Mesendoderm (in vitro differentiated cells): ENCODE results near the gene APOC1.

Source experiments
- DNase-seq: peaks from one replicate; pipeline ENCODE4 v3.0.0; 2013
- H2AK5ac ChIP-seq: 2 replicates; pipeline ENCODE4 v1.6.1; 2013; ENCODE audit warnings: low read length, inconsistent platforms
- H2BK120ac ChIP-seq: 2 replicates; pipeline ENCODE4 v1.6.1; 2013; ENCODE audit warnings: low read depth, mild to moderate bottlenecking, low read length, moderate library complexity, mixed read lengths
- H2BK15ac ChIP-seq: replicated peaks from 2 replicates; pipeline ENCODE4 v1.6.1; 2013; ENCODE audit warnings: low read depth, mild to moderate bottlenecking, moderate library complexity
- H2BK5ac ChIP-seq: 2 replicates; pipeline ENCODE4 v1.6.1; 2013; ENCODE audit warnings: low read length, inconsistent platforms
- H3K18ac ChIP-seq: 2 replicates; pipeline ENCODE4 v1.6.1; 2013; ENCODE audit warnings: mild to moderate bottlenecking, low read length, mixed read lengths
- H3K23ac ChIP-seq: one replicate; pipeline ENCODE4 v1.6.1; 2013; ENCODE audit warnings: low read length
- H3K27ac ChIP-seq: 2 replicates; pipeline ENCODE4 v1.5.1; 2013; ENCODE audit warnings: low read depth, mild to moderate bottlenecking, inconsistent platforms, low read length, moderate library complexity
- H3K27me3 ChIP-seq: 2 replicates; pipeline ENCODE4 v1.6.1; 2013; ENCODE audit warnings: low read length, control low read depth, mild to moderate bottlenecking, inconsistent platforms; ENCODE audit not compliant: insufficient read depth, poor library complexity
- H3K36me3 ChIP-seq: 2 replicates; pipeline ENCODE4 v1.6.1; 2013; ENCODE audit warnings: low read length, inconsistent platforms; ENCODE audit not compliant: control insufficient read depth, insufficient read depth
- H3K4ac ChIP-seq: one replicate; pipeline ENCODE4 v1.6.1; 2013; ENCODE audit warnings: low read depth, mild to moderate bottlenecking, low read length, moderate library complexity
- H3K4me1 ChIP-seq: 2 replicates; pipeline ENCODE4 v1.6.1; 2013; ENCODE audit warnings: low read depth, low read length, inconsistent platforms; ENCODE audit not compliant: control insufficient read depth
- H3K4me2 ChIP-seq: 2 replicates; pipeline ENCODE4 v1.6.1; 2013; ENCODE audit warnings: low read length
- H3K4me3 ChIP-seq: 2 replicates; pipeline ENCODE4 v1.5.1; 2013; ENCODE audit warnings: mild to moderate bottlenecking, low read length
- H3K56ac ChIP-seq: one replicate; pipeline ENCODE4 v1.6.1; 2013; ENCODE audit warnings: low read length
- H3K79me1 ChIP-seq: 2 replicates; pipeline ENCODE4 v1.6.1; 2013; ENCODE audit warnings: low read length, inconsistent platforms
- H3K79me2 ChIP-seq: 2 replicates; pipeline ENCODE4 v1.6.1; 2013; ENCODE audit warnings: mild to moderate bottlenecking, low read length; ENCODE audit not compliant: control insufficient read depth, insufficient read depth
- H3K9ac ChIP-seq: 2 replicates; pipeline ENCODE4 v1.6.1; 2013; ENCODE audit warnings: low read length, inconsistent platforms
- H4K5ac ChIP-seq: one replicate; pipeline ENCODE4 v1.6.1; 2013; ENCODE audit warnings: low read length
- H4K8ac ChIP-seq: one replicate; pipeline ENCODE4 v1.6.1; 2013; ENCODE audit warnings: low read depth, mild to moderate bottlenecking, control low read depth, low read length, moderate library complexity
- WGBS: extraction: QIAGEN DNeasy Blood & Tissue Kit; methylation state at CpG from one replicate; pipeline ENCODE4 v1.1.7; 2013; ENCODE audit warnings: low lambda C conversion rate, missing lambda C conversion rate; ENCODE audit not compliant: insufficient coverage; ENCODE audit errors: extremely low coverage; 5-methylcytosine and 5-hydroxymethylcytosine counted together

Gene APOC1

GRCh38 chr19:44943801-44944249, 29.4 kb downstream of the APOC1 start:
- Histone ChIP-seq H3K79me2 (no peaks in the 10 kb centered on the region), H3K4me1 (no peaks in the 10 kb centered on the region), H2BK15ac (no peak overlapping the region), H3K56ac (no peak overlapping the region), H3K23ac (no peak overlapping the region), H4K5ac (no peak overlapping the region), H3K18ac (no peak overlapping the region), H3K79me1 (no peaks in the 10 kb centered on the region), H2BK5ac (no peak overlapping the region), H3K4ac (no peak overlapping the region), H3K27ac (no peak overlapping the region), H3K36me3 (no peaks in the 10 kb centered on the region), H3K9ac (no peak overlapping the region), H3K4me2 (no peak overlapping the region), H2BK120ac (no peak overlapping the region), H3K27me3 (no peaks in the 10 kb centered on the region), H2AK5ac (no peak overlapping the region), H4K8ac (no peak overlapping the region), H3K4me3 (no peak overlapping the region)
- no peak for DNase-seq
- WGBS: no CpG with 5 or more reads among the region's 10 CpGs

- no CpG with 5 or more reads among the region's 13 CpGs for WGBS
- Histone ChIP-seq H3K27me3 (no peaks in the 10 kb centered on the region), H3K79me2 (no peaks in the 10 kb centered on the region), H3K36me3 (no peaks in the 10 kb centered on the region), H3K9ac (no peak overlapping the region), H4K8ac (no peak overlapping the region), H2BK5ac (no peak overlapping the region), H3K79me1 (no peaks in the 10 kb centered on the region), H3K18ac (no peak overlapping the region), H3K4me1 (no peaks in the 10 kb centered on the region), H2BK120ac (no peak overlapping the region), H3K23ac (no peak overlapping the region), H3K56ac (no peak overlapping the region), H2AK5ac (no peak overlapping the region), H3K4me2 (no peak overlapping the region), H4K5ac (no peak overlapping the region), H2BK15ac (no peak overlapping the region), H3K27ac (no peak overlapping the region), H3K4me3 (no peak overlapping the region), H3K4ac (no peak overlapping the region)
- DNase-seq: no peak
Measured at GRCh38 chr19:44947041-44947581, 32.7 kb downstream of the APOC1 start.

GRCh38 chr19:44948237-44948636, 33.8 kb downstream of the APOC1 start:
- Histone ChIP-seq H3K4me1 (no peaks in the 10 kb centered on the region), H3K36me3 (no peaks in the 10 kb centered on the region), H4K8ac (no peak overlapping the region), H2BK5ac (no peak overlapping the region), H3K27ac (no peak overlapping the region), H3K23ac (no peak overlapping the region), H3K18ac (no peak overlapping the region), H2BK15ac (no peak overlapping the region), H3K4ac (no peak overlapping the region), H2AK5ac (no peak overlapping the region), H3K79me2 (no peaks in the 10 kb centered on the region), H3K4me2 (no peak overlapping the region), H4K5ac (no peak overlapping the region), H3K79me1 (no peaks in the 10 kb centered on the region), H3K56ac (no peak overlapping the region), H3K27me3 (no peaks in the 10 kb centered on the region), H3K9ac (no peak overlapping the region), H2BK120ac (no peak overlapping the region), H3K4me3 (no peak overlapping the region)
- WGBS: no CpG with 5 or more reads among the region's 5 CpGs
- DNase-seq: no peak

GRCh38 chr19:44948763-44949374, 34.5 kb downstream of the APOC1 start:
- H2AK5ac ChIP-seq: no peak overlapping the region
- no peaks in the 10 kb centered on the region for H3K79me2 ChIP-seq
- no CpG with 5 or more reads among the region's 5 CpGs for WGBS
- no peak overlapping the region for H3K9ac ChIP-seq
- no peak overlapping the region for H2BK15ac ChIP-seq
- no peaks in the 10 kb centered on the region for H3K27me3 ChIP-seq
- H2BK120ac ChIP-seq: no peak overlapping the region
- H3K4ac ChIP-seq: no peak overlapping the region
- no peak overlapping the region for H3K56ac ChIP-seq
- H3K4me3 ChIP-seq: no peak overlapping the region
- H3K4me2 ChIP-seq: no peak overlapping the region
- no peaks in the 10 kb centered on the region for H3K4me1 ChIP-seq
- H3K36me3 ChIP-seq: no peaks in the 10 kb centered on the region
- H2BK5ac ChIP-seq: no peak overlapping the region
- H3K27ac ChIP-seq: no peak overlapping the region
- no peak overlapping the region for H4K8ac ChIP-seq
- H3K18ac ChIP-seq: no peak overlapping the region
- no peaks in the 10 kb centered on the region for H3K79me1 ChIP-seq
- DNase-seq: no peak
- no peak overlapping the region for H3K23ac ChIP-seq
- no peak overlapping the region for H4K5ac ChIP-seq

- H3K79me1 ChIP-seq: no peaks in the 10 kb centered on the region
- no peak overlapping the region for H3K18ac ChIP-seq
- H3K4ac ChIP-seq: no peak overlapping the region
- no peak overlapping the region for H4K5ac ChIP-seq
- no peaks in the 10 kb centered on the region for H3K79me2 ChIP-seq
- no peak overlapping the region for H2BK5ac ChIP-seq
- no peak for DNase-seq
- H2BK120ac ChIP-seq: no peak overlapping the region
- H3K4me1 ChIP-seq: no peaks in the 10 kb centered on the region
- H3K27me3 ChIP-seq: no peaks in the 10 kb centered on the region
- H3K4me2 ChIP-seq: no peak overlapping the region
- no peak overlapping the region for H3K9ac ChIP-seq
- no peak overlapping the region for H3K23ac ChIP-seq
- WGBS: no CpG with 5 or more reads among the region's 9 CpGs
- H2BK15ac ChIP-seq: no peak overlapping the region
- no peak overlapping the region for H2AK5ac ChIP-seq
- H4K8ac ChIP-seq: no peak overlapping the region
- H3K4me3 ChIP-seq: no peak overlapping the region
- H3K56ac ChIP-seq: no peak overlapping the region
- H3K27ac ChIP-seq: no peak overlapping the region
- no peaks in the 10 kb centered on the region for H3K36me3 ChIP-seq
Measured at GRCh38 chr19:44949550-44949949, 35.1 kb downstream of the APOC1 start.
